ENCODE results near the gene CST11. TPM values are rescaled to one million over a fixed set of nuclear protein-coding genes. Genes with fewer than 3 reads are reported as not detected.

CST11 gene
- polyA plus RNA-seq, 2 of the 4 experiments (the other 2 are of a cell fraction), result not detected

- CTCF ChIA-PET, result interaction anchor here (0.6 to 1.9 kb wide), 8 partner anchors 10 to 38 kb away, joined by 3 to 6 read pairs (median 4); no protein-coding TSS in a partner anchor
- no peak for TF ChIP-seq POLR2A (IDR thresholded peaks at IDR 0.05; ENCODE audit: low read length)
- TF ChIP-seq PHF8 (IDR thresholded peaks at IDR 0.05; ENCODE audit: borderline replicate concordance, low read depth), result no peak
- no peak for TF ChIP-seq NR3C1 (IDR thresholded peaks at IDR 0.05)
- TF ChIP-seq POLR2AphosphoS2 (conservative IDR thresholded peaks at IDR 0.05; ENCODE audit: low read length), result no peak
- TF ChIP-seq HEYL (CRISPR knock-in tag; IDR thresholded peaks at IDR 0.05), result no peak
- TF ChIP-seq RAD21 (conservative IDR thresholded peaks at IDR 0.05 in 1 of 2, IDR thresholded peaks at IDR 0.05 in 1 of 2), result no peak
- no peak for TF ChIP-seq NPAS2 (CRISPR knock-in tag; IDR thresholded peaks at IDR 0.05; ENCODE audit: borderline replicate concordance)
- no peak for TF ChIP-seq SMC3 (IDR thresholded peaks at IDR 0.05)
- no peak for TF ChIP-seq MAFK (IDR thresholded peaks at IDR 0.05; ENCODE audit: partially characterized antibody)
- no peak for TF ChIP-seq EP300 (IDR thresholded peaks at IDR 0.05)
- no peak for TF ChIP-seq TFCP2L1 (CRISPR knock-in tag; IDR thresholded peaks at IDR 0.05)
- TF ChIP-seq RARB (CRISPR knock-in tag; IDR thresholded peaks at IDR 0.05), result no peak
- TF ChIP-seq RFX5 (IDR thresholded peaks at IDR 0.05), result no peak
- no peak for TF ChIP-seq PBX3 (IDR thresholded peaks at IDR 0.05)
Measured at GRCh38 chr20:23404196-23404595, 48.5 kb downstream of the CST11 start.

GRCh38 chr20:23403751-23404150, 48.9 kb downstream of the CST11 start:
- Histone ChIP-seq H3K27ac (no peak overlapping the region), H3K4me1 (no peaks in the 10 kb centered on the region), H3K4me3 (no peak overlapping the region), H3K4me2 (no peak overlapping the region), H3K9me3 (no peaks in the 10 kb centered on the region)
- DNase-seq (ENCODE audit: low read depth in 1 of 2, low spot score in 1 of 2) (no peak), ATAC-seq (no peak), FAIRE-seq (no peak)
- TF ChIP-seq EP300 (IDR thresholded peaks at IDR 0.05) (no peak), TFCP2L1 (CRISPR knock-in tag; IDR thresholded peaks at IDR 0.05) (no peak), NR3C1 (IDR thresholded peaks at IDR 0.05) (no peak), CBX8 (IDR thresholded peaks at IDR 0.05) (no peak), SREBF2 (IDR thresholded peaks at IDR 0.05) (no peak), KDM5A (IDR thresholded peaks at IDR 0.05) (no peak), MAZ (IDR thresholded peaks at IDR 0.05; ENCODE audit: borderline replicate concordance, low read depth, low read length) (no peak), MAX (IDR thresholded peaks at IDR 0.05) (no peak), CBX2 (IDR thresholded peaks at IDR 0.05; ENCODE audit: borderline replicate concordance, low read depth) (no peak), PBX3 (IDR thresholded peaks at IDR 0.05) (no peak), POLR2A (IDR thresholded peaks at IDR 0.05; ENCODE audit: low read length) (no peak), USF2 (IDR thresholded peaks at IDR 0.05) (no peak)
- CTCF ChIA-PET, result interaction anchor here (0.6 to 1.9 kb wide), 5 partner anchors 15 to 39 kb away, joined by 3 to 6 read pairs (median 4); no protein-coding TSS in a partner anchor
- POLR2A ChIA-PET, result no interaction called here
- WGBS (ENCODE audit: missing lambda C conversion rate), result 88% methylated on average over 5 of the region's 5 CpGs

More at GRCh38 chr20:23404196-23404595, 48.5 kb downstream of the CST11 start:
- Histone ChIP-seq H3K4me3 (no peak overlapping the region), H3K27ac (no peak overlapping the region), H3K4me1 (no peaks in the 10 kb centered on the region), H3K4me2 (no peak overlapping the region), H3K9me3 (no peaks in the 10 kb centered on the region)
- peak; percentile 64 to 65; a peak in 3 of 6 replicates for ATAC-seq
- FAIRE-seq, result no peak
- POLR2A ChIA-PET, result no interaction called here
- 73% methylated on average over 3 of the region's 3 CpGs for WGBS (ENCODE audit: missing lambda C conversion rate)
- DNase-seq (ENCODE audit: low read depth in 1 of 2, low spot score in 1 of 2), result no peak

- no peaks in the 10 kb centered on the region for H3K9me3 ChIP-seq
- CTCF ChIA-PET, result interaction anchor here (1.5 kb wide), 1 partner anchor 19 kb away, joined by 3 read pairs; no protein-coding TSS in a partner anchor
- no peak overlapping the region for H3K27ac ChIP-seq
- ATAC-seq, result no peak
- FAIRE-seq, result no peak
- H3K4me1 ChIP-seq, result no peaks in the 10 kb centered on the region
- no peak overlapping the region for H3K4me3 ChIP-seq
- H3K4me2 ChIP-seq, result no peak overlapping the region
- no peak for DNase-seq (ENCODE audit: low read depth in 1 of 2, low spot score in 1 of 2)
- POLR2A ChIA-PET, result no interaction called here
- 95% methylated on average over 5 of the region's 5 CpGs for WGBS (ENCODE audit: missing lambda C conversion rate)
- no peak for TF ChIP-seq RFX5 (IDR thresholded peaks at IDR 0.05)
- TF ChIP-seq RAD21 (conservative IDR thresholded peaks at IDR 0.05 in 1 of 2, IDR thresholded peaks at IDR 0.05 in 1 of 2), result no peak
- no peak for TF ChIP-seq REST (IDR thresholded peaks at IDR 0.05)
- TF ChIP-seq ELK1 (IDR thresholded peaks at IDR 0.05; ENCODE audit: low read depth, low read length), result no peak
Measured at GRCh38 chr20:23401051-23401450, 51.6 kb downstream of the CST11 start.

Measured in A549 (cell line).